SU-DHL-6 (cell line): ENCODE results near the gene LRP1B.

ENCODE experiments used
- CTCF ChIP-seq: fragments of 200-600 bp; sonication (generic); IDR thresholded peaks from one replicate; pipeline ENCODE4 v1.5.1; 2017; ENCODE audit warnings: antibody characterized with exemption, mild to moderate bottlenecking, low read length, moderate library complexity; ENCODE audit not compliant: insufficient read depth, poor library complexity, severe bottlenecking
- EZH2phosphoT487 ChIP-seq: fragments of 200-600 bp; sonication (generic), shearing (Covaris generic); conservative IDR thresholded peaks from 2 replicates; pipeline ENCODE4 v1.6.1; 2018; ENCODE audit warnings: mild to moderate bottlenecking, antibody characterized with exemption, low read length, moderate library complexity, mixed read lengths

- TF ChIP-seq EZH2phosphoT487, result no peak
- no peak for TF ChIP-seq CTCF
Measured at GRCh38 chr2:140286377-140286776, 1844.4 kb downstream of the LRP1B start.
